ENCODE measurements around the gene RPS14. TPM values are rescaled to one million over a fixed set of nuclear protein-coding genes. Genes with fewer than 3 reads are reported as not detected.
A peak's percentile ranks its signal among the peaks of the same experiment; 100 is the strongest.

The RPS14 gene
- total RNA-seq, 1 donor from 2014 or later: 1,465 TPM

DNA sequence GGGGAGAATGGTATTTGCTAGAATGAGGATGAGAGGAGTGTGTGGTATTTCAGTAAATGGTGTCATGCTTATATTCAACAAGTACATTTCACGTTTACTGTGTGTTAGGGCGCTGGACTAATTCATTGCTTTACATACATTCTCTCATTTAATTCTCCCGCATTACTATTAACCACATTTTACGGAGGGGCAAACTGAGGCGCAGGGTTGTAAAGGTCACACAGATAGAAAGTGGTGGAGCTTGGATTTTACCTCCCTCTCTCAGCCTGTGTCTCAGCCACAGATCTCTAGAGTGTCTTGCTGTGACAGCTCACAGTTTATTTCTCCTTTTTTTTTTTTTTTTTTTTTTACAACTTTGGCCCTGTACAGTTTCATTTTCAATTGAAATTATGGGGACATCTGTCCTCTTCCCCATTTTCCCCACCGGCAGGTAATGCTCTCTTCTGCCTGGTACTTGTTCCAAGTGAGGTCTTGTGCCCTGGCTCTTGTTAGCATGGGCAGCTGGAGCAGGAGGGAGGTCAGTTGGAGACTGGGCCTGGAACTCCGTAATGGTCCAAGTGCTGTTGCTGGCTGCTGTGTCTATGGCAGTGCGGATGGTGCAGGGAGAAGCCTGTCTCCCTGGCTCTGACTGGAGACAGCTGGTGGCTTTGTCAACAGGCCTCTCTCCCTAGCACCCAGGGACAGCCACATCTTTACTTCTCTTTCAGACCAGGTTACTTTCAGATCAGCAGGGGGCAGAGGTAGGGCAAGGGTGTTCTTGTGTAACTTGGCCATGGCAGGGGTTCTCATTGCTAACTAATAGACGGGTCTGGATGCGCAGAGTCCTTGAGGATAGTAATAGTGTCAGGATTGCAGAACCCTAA, 37.9 kb upstream of the RPS14 start:
- TF ChIP-seq, protein P1, sequence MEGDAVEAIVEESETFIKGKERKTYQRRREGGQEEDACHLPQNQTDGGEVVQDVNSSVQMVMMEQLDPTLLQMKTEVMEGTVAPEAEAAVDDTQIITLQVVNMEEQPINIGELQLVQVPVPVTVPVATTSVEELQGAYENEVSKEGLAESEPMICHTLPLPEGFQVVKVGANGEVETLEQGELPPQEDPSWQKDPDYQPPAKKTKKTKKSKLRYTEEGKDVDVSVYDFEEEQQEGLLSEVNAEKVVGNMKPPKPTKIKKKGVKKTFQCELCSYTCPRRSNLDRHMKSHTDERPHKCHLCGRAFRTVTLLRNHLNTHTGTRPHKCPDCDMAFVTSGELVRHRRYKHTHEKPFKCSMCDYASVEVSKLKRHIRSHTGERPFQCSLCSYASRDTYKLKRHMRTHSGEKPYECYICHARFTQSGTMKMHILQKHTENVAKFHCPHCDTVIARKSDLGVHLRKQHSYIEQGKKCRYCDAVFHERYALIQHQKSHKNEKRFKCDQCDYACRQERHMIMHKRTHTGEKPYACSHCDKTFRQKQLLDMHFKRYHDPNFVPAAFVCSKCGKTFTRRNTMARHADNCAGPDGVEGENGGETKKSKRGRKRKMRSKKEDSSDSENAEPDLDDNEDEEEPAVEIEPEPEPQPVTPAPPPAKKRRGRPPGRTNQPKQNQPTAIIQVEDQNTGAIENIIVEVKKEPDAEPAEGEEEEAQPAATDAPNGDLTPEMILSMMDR (IDR thresholded peaks at IDR 0.05; ENCODE audit: partially characterized antibody, unreplicated experiment): no peak
- Mint-ChIP-seq H3K9me3 (ENCODE audit: unreplicated experiment) (peaks cover 19% of the 10 kb centered on the region), H3K36me3 (ENCODE audit: unreplicated experiment) (no peaks in the 10 kb centered on the region), H3K27ac (ENCODE audit: unreplicated experiment) (peak overlapping the region; percentile 70), H3K27me3 (ENCODE audit: unreplicated experiment) (peaks cover 20% of the 10 kb centered on the region), H3K4me1 (ENCODE audit: low read depth, unreplicated experiment) (peaks cover 60% of the 10 kb centered on the region), H3K4me3 (ENCODE audit: unreplicated experiment) (peak overlapping the region; percentile 87)
- no peak for DNase-seq

DNA sequence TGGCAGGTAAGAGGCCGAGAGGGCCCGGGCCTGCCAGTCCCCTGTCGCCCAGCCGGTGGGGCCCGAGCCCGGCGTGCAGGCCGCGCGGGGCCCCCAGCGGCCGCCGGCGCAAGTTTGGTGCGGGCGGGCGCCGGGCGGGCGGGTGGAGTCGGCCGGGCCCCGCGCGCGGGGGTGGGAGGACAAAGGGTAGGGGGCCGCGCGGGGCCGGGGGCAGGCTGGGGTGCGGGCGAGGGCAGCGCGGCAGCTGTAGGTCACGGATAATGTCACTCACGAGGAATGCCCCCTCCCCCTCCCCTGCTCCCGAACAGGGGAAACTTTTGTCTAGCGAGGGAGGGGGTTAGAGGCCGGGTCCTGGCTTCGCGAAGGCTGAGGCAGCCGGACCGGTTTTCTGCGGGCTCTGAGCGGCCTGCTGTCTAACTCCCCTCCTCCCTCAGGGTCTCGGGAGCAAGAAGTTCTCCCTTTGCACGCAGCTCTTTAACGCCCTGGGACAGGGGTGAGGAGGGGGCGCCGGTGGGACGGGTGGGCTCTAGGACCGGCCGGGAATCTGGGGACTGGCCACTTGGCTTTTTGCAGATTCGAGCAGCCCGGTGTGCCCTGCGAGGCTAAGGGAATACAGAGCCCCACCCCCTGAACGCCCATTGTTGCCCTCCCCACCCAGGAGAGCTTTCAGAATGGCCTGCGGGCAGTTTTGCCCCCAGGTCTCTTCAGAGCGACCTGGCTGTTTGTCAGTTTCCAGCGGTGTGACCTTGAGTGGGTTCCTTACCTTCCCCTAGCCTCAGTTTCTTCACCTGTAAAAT, 37.1 kb upstream of the RPS14 start:
- Mint-ChIP-seq H3K27me3 (ENCODE audit: unreplicated experiment) (peaks cover 20% of the 10 kb centered on the region), H3K4me1 (ENCODE audit: low read depth, unreplicated experiment) (peaks cover 51% of the 10 kb centered on the region), H3K27ac (ENCODE audit: unreplicated experiment) (peak overlapping the region; percentile 70), H3K4me3 (ENCODE audit: unreplicated experiment) (peak overlapping the region; percentile 87), H3K36me3 (ENCODE audit: unreplicated experiment) (no peaks in the 10 kb centered on the region), H3K9me3 (ENCODE audit: unreplicated experiment) (peaks cover 17% of the 10 kb centered on the region)
- TF ChIP-seq, protein P1 (IDR thresholded peaks at IDR 0.05; ENCODE audit: partially characterized antibody, unreplicated experiment): no peak
- peak; percentile 76 for DNase-seq

DNA sequence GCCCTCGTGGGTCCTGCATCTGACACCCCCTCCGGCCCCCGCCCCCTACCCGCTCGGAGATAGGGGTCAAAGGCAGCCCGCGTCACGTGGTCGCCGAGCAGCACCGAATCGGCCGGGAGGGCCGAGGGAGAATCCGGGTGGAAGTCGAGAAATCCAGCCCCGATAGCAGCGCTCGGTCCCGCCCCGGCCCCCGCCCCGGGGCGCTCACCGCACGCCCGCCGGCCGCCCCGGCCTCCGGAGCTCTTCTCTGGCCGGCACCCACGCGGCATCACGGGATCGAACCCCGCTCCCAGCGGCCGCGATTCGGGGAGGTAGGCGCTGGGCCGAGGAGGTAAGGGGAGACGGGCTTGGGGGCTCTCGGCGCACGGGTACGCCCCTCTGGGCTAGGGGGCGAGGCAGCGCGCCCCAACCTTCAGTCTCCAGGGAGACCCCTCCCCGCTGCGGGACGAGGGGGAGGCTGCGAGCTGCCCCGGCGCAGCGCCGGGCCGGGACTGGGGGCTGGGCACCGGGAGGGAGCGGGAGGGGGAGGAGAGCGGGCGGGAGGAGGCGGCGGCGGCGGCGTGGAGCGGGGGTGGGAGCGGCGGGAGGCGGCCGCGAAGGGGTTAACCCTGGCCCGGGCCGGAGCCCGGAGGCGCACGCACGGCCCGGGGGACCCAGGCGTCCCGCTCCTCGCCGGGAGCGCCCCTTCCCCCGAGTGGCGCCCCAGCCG, 36.3 kb upstream of the RPS14 start:
- Mint-ChIP-seq H3K36me3 (ENCODE audit: unreplicated experiment) (no peaks in the 10 kb centered on the region), H3K9me3 (ENCODE audit: unreplicated experiment) (peaks cover 17% of the 10 kb centered on the region), H3K4me3 (ENCODE audit: unreplicated experiment) (peak overlapping the region; percentile 60), H3K27ac (ENCODE audit: unreplicated experiment) (no peak overlapping the region), H3K27me3 (ENCODE audit: unreplicated experiment) (peaks cover 21% of the 10 kb centered on the region), H3K4me1 (ENCODE audit: low read depth, unreplicated experiment) (peaks cover 44% of the 10 kb centered on the region)
- DNase-seq: peak; percentile 83
- TF ChIP-seq, protein P1 (IDR thresholded peaks at IDR 0.05; ENCODE audit: partially characterized antibody, unreplicated experiment): no peak

DNA sequence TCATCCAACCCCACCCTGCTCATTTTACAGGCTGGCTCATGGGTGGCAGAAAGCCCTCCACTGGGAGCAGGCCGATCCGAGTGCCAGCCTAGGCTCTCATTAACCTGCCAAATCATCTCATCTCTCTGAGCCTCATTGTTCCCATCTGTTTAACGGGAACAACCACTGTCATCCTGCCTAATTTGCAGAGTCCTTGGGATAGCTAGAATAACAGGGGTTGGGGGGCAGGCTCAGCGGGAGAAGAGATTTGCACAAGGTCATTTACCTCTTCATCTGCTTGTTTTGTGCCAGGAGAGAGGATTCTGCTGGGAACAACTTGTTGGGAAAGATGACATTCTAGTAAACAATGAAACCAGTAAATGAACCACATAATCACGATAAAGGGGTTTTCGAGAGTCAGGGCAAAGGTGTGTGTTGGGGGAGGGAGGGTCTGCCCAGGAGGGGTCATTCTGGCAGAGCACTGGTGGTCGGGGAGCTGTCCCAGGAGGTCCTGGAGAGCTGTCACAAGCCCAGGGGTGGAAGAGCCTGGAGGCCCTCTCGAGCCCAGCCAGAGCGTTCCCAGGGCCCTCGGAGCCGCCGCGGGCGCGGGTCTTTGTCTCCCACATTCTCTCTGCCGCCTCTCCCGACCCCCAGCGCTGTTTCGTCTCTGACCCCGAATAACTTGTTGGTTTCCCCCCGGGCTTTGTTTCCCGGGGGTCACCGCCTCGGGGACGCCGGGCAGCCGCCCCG, 35.6 kb upstream of the RPS14 start:
- TF ChIP-seq, protein P1 (IDR thresholded peaks at IDR 0.05; ENCODE audit: partially characterized antibody, unreplicated experiment): no peak
- H3K4me3 Mint-ChIP-seq (ENCODE audit: unreplicated experiment): peak overlapping the region; percentile 92

More for the DNA sequence above, 35.6 kb upstream of the RPS14 start:
- H3K27me3 Mint-ChIP-seq (ENCODE audit: unreplicated experiment): peaks cover 22% of the 10 kb centered on the region
- H3K27ac Mint-ChIP-seq (ENCODE audit: unreplicated experiment): peak overlapping the region; percentile 96
- peaks cover 17% of the 10 kb centered on the region for H3K9me3 Mint-ChIP-seq (ENCODE audit: unreplicated experiment)
- peaks cover 37% of the 10 kb centered on the region for H3K4me1 Mint-ChIP-seq (ENCODE audit: low read depth, unreplicated experiment)
- H3K36me3 Mint-ChIP-seq (ENCODE audit: unreplicated experiment): no peaks in the 10 kb centered on the region
- DNase-seq: no peak
